Activated CD8-positive, alpha-beta memory T cell treated with anti-CD3 and anti-CD28 coated beads, Interleukin-2, amount 50 U/mL, for 1 hour (primary cell): ENCODE data around the gene DYNLL2.
"Not testable (repeated sequence)": the region's sequence is repeated elsewhere in the genome, so short reads cannot be mapped to it uniquely, and the experiment has no call there.

Source experiments
- DNase-seq: peaks from one replicate; pipeline ENCODE4 v3.0.0-alpha.2; 2020; ENCODE audit errors: extremely low read depth

DYNLL2 gene

GRCh38 chr17:58101898-58102297, 18.7 kb downstream of the DYNLL2 start:
- not testable (repeated sequence) for DNase-seq

DNA sequence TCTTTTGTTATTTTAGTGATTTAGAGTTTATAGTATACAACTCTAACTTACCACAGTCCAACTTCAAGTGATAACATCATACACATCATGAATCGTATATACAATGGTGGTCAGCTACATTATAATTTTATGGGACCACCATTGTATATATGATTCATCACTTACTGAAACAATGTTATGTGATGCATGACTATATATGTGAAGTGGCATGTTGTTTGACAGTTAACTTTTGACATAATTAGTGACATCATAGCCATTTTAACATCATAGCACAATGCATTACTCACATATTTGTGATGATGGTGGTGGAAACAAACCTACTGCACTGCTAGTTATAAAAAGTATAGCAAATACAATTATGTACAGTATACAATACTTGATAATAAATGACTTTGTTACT, 21.9 kb downstream of the DYNLL2 start:
- no peak for DNase-seq

DNA sequence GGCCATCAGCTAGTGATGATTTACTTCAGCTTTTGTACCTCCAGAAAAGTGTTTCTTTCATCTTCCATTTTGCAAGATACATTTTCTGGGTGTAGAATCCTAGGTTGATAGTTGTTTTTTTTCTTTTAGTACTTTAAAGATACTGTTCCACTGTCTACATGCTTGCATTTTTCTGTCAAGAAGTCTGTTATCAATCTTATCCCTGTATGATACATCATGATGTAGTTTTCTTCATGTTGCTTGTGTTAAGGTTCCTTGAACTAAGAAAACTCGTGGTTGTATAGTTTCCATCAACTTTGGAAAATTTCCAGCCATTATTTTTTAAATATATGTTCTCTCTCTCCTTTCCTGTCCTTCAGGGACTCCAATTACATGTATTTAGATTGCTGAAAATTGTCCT, 24.1 kb downstream of the DYNLL2 start:
- no peak for DNase-seq

GRCh38 chr17:58109197-58109596, 26.0 kb downstream of the DYNLL2 start:
- no peak for DNase-seq

GRCh38 chr17:58110012-58110411, 26.8 kb downstream of the DYNLL2 start:
- DNase-seq, result no peak

GRCh38 chr17:58111676-58112075, 28.5 kb downstream of the DYNLL2 start:
- no peak for DNase-seq

GRCh38 chr17:58112970-58113631, 29.9 kb downstream of the DYNLL2 start:
- DNase-seq, result peak; percentile 53

- no peak for DNase-seq
Observed at GRCh38 chr17:58113947-58114346, 30.7 kb downstream of the DYNLL2 start.

DNA sequence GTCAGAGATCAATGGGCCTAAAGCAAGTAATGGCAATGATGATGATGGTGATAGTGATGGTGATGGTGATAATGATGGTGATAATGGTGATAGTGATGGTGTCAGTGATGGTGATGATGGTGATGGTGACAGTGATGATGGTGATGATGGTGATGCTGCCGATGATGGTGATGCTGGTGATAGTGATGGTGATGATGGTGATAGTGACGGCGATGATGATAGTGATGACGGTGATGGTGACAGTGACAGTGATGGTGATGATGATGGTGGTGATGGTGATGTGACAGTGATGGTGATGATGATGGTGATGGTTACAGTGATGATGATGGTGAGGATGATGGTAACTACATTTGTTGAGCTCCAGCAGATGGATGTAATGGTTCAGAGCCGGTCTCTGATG, 34.2 kb downstream of the DYNLL2 start:
- DNase-seq, result no peak

GRCh38 chr17:58119491-58119890, 36.3 kb downstream of the DYNLL2 start:
- DNase-seq, result no peak

- peak; percentile 25 for DNase-seq
Observed at GRCh38 chr17:58120195-58120822, 37.1 kb downstream of the DYNLL2 start.

- DNase-seq, result no peak
Observed at GRCh38 chr17:58121925-58122324, 38.7 kb downstream of the DYNLL2 start.

- DNase-seq, result no peak
Observed at GRCh38 chr17:58127846-58128245, 44.6 kb downstream of the DYNLL2 start.

DNA sequence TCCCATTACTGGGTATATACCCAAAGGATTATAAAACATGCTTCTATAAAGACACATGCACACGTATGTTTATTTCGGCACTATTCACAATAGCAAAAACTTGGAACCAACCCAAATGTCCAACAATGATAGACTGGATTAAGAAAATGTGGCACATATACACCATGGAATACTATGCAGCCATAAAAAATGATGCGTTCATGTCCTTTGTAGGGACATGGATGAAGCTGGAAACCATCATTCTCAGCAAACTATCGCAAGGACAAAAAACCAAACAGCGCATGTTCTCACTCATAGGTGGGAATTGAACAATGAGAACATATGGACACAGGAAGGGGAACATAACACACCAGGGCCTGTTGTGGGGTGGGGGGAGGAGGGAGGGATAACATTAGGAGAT, 49.5 kb downstream of the DYNLL2 start:
- not testable (repeated sequence) for DNase-seq

DNA sequence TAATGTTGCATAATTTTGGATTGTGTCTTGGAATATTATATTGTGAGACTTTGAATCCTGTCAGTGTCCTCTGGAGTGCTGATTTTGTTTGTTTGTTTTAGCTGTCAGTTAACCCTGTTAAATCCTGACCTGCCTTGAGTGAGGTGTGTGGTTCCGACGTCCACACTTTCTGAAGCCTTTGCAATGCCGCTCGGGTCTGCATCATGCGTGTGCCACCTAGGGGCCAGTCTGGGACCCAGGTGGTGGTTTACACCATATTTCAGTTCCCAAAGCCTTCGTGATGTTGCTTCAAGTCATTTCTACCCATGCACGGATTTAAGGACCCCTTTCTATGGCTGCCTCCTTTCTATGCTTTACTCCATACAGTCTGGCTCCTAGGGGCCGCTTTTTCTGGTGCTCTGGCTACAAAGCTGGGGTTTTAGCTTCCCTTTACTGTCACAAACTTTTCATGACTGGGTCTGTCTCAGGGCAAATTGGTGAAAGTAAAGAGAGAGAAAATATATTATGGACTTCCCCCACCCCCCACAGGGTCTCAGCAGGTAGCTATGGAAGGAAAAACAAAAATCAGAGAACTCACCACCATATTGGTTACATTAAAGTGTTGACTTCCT, 53.6 kb downstream of the DYNLL2 start:
- no peak for DNase-seq

- DNase-seq, result no peak
Observed at GRCh38 chr17:58141505-58141904, 58.3 kb downstream of the DYNLL2 start.

DNA sequence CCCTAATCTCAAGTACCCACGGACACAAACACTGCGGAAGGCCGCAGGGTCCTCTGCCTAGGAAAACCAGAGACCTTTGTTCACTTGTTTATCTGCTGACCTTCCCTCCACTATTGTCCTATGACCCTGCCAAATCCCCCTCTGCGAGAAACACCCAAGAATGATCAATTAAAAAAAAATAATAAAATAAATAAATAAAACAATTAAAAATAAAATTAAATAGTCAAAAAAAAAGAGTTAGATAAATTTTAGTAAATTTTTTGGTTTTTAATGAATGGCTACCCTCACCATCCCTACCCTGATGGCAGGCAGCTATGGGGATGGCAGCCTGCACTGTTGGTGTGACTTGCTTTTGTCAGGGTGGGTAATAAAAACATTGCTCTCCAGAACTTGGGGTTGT, 60.1 kb downstream of the DYNLL2 start:
- DNase-seq, result not testable (repeated sequence)

GRCh38 chr17:58144801-58145200, 61.6 kb downstream of the DYNLL2 start:
- DNase-seq, result no peak
